ELR (cell line): ENCODE measurements around the gene ADGRL1.
"Not testable (repeated sequence)": the region's sequence is repeated elsewhere in the genome, so short reads cannot be mapped to it uniquely, and the experiment has no call there.

Experiments used
- DNase-seq: peaks from one replicate; pipeline ENCODE4 v3.0.0-alpha.2; 2015; ENCODE audit warnings: low read depth

Gene ADGRL1

DNA sequence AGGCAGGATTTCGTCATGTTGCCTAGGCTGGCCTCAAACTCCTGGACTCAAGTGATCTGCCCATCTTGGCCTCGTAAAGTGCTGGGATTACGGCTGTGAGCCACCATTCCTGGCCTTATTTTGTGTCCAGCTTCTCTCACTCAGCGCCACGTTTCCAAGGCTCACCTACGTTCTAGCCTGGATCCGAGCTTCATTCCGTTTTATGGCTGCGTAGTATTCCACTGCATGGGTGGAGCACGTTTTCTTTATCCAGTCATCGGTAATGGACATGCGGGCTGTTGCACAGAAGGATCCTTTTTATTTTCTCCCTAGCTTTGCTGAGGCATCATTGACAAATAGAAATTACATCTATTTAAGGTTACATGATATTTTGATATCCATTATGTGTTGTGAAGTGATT lies 16.6 kb downstream of the ADGRL1 start:
- no peak for DNase-seq

DNA sequence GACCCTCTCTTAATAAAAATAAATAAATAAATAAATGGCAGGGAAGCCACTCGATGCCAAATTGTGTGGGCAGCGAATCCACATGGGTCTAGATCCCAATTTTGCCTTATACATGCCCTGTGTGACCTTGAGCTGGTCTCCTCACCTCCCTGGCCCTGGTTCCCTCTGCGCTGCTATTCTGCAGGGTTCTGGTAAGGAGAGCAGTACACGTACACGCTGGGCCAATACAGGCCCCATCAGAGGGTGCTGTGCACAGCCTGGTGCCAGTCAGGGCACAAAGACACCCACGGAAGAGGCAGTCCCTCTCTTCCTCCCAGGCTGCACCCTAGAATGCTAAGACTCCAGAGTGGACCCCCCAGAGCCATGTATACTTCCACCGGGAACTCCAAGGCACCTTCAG lies 17.9 kb downstream of the ADGRL1 start:
- not testable (repeated sequence) for DNase-seq

DNA sequence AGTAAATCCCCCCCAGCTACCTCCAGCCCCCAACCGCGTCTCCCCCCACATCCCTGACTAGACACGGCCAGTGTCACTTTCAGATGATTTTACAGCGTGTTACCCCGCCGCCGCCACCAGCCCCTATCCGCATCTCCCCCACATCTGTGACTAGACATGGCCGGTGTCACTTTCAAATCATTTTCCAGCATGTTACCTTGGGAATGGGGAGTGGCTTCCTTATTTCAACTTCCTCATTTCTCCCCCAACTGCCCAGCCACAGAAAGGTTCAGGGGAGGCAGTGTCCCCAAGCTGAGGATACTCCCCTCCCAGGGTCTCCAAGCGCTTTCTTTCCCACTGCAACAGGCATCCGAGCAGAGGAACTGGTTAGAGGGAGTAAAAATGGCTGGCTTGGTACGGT lies 18.4 kb downstream of the ADGRL1 start:
- DNase-seq = no peak

DNA sequence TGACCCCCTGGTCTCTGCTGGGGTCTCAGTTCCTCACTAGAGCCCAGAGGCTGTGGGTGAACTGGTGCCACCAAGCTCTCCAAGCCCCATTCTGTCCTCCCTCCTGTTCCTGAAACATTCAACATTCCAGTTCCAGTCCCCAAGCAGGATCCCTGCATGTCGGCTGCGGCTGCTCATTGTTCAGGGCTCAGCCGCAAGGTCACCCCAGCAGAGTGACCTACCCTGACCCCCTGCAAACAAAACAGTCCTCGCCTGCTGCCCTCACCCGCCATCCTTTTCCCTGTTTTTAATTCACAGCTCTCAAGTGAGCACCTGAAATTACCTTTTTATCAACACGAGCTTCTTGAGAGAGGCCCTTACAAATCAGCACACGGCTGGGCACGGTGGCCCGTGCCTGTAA lies 19.3 kb downstream of the ADGRL1 start:
- DNase-seq = not testable (repeated sequence)

DNA sequence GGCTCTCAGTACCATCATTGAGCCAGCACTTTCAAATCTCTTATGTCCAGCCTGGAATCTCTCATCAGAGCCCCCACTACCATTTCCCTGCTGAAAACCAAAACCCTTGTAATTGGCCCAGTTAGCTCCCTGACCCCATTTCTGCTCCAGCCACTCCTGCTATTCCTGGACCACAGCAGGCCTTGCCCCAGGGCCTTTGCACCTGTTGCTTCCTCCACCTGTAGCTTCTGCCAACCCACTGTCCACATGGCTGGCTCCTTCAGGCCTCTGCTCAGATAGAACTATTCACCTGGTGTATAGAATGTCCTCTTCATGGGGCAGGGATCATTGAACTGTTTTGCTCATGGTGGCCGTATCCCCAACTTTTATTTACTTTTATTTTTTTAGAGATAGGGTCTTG lies 20.3 kb downstream of the ADGRL1 start:
- DNase-seq = not testable (repeated sequence)

DNA sequence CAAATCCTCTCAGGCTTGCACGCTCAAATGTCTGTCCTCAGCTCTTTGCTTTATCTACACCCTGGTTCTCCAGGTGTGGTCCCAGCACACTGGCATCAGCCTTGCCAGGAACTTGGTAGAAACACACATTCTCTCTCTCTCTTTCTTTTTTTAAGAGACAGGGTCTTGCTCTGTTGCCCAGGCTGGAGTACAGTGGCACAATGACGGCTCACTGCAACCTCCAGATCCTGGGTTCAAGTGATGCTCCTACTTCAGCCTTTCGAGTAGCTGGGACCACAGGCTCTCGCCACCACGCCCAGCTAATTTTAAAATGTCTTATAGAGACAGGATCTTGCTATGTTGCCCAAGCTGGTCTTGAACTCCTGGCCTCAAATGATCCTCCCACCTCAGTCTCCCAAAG lies 20.8 kb downstream of the ADGRL1 start:
- DNase-seq = no peak

DNA sequence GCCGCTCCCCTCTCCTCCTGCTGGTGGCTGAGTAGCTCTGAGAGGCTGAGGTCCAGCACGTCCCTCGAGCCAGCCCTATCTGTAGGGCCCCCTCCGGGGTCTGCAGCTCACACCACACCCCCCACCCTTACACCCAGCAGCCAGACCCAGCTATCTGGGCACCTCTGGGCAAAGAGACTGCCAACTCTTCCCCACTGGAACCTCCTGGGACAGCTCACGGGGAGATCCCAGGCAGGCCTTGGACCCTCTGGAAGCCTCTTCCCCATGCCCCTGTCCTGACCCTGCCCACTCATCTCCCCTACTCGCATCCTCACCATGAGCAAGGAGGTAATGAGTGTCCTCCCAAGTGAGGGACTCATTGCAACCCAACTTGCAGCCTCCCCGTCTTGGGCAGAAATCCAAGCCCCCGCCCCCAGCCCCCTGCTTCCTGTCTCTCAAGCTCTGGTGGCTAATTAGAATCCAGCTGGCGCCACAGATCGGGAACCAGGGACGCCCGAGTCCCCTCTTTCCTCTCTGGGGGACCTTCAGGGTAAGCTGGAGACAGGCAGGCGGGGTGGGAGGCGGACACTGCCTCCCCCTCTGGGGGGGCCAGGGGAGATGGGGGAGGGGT lies 22.1 kb downstream of the ADGRL1 start:
- no peak for DNase-seq

DNA sequence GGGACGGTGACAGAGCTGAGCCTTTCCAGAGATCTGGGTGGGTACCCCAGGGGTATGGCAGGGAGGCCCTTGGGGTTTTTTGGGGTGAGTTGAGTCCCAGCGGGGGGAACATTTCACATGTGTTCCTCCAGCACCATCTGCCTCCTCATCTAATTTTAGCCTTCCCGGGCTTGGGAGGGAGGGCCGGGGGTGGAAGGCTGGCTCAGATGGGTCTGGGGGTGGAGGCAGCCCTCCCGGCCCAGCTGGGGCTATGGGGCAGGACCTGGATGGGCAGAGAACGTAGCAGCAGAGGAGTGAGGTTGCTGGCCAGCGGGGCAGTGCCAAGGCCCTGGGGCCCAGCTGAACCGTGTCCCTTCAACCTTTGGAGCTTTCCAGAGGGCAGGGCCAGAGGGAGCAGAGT lies 23.5 kb downstream of the ADGRL1 start:
- DNase-seq = no peak

DNA sequence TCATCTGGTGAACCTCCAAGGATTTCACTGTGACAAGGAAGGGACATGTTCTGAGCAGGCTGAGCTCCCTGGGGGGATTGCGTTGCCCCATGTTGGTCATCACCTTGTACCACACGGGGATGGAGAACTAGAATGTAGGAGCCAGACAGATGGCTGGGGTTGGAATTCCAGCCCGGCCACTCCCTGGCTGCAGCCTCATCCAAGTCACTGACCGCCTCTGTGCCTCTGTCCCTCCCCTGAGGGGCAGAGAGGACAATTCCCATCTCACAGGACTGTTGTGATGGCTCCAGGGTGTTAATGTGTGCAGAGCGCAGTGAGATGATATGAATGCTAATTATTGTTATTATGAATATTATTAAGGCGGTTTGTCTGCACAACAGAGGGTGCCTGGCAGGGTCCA lies 24.1 kb downstream of the ADGRL1 start:
- DNase-seq = no peak

DNA sequence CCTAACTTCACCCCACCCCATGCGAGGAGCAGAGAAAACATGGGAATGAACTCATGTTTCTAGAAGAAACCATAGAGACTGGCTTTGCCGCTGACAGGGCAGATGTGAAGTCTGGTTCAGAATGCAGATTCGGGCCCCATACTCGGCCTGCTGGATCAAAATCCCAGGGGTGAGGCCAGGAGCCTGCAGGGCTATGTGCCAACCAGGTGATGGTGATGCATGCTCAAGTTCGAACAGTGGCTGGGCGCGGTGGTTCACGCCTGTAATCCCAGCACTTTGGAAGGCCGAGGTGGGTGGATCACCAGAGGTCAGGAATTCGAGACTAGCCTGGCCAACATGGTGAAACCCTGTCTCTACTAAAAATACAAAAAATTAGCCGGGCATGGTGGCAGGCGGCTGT lies 24.8 kb downstream of the ADGRL1 start:
- not testable (repeated sequence) for DNase-seq

DNA sequence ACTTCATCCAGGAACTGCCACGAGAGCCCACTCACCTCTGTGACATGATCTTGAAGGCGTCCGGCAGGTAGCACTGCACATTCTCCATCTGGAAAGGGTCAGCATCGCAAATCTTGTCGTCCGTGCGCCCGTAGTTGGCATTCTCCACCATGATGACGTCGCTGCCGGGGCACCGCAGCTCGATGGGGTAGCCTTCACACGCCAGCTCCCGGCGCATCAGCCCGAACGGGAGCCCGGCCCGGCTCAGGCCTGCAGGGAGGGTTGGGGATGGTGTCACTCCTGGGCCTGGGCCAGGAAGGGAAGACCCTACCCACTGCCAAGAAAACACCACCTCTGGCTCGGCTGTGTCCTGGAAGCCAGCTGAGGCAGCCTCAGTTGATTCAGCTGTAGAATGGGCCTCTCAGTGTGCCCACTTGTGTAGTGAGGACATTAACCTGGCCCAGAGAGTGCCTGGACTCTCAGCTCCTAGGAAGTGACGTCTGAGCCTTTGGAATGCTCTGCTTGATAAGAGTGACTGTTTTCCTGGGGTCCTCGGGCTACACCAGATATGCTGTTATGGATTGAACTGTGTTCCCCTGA lies 28.4 kb downstream of the ADGRL1 start:
- DNase-seq = no peak

DNA sequence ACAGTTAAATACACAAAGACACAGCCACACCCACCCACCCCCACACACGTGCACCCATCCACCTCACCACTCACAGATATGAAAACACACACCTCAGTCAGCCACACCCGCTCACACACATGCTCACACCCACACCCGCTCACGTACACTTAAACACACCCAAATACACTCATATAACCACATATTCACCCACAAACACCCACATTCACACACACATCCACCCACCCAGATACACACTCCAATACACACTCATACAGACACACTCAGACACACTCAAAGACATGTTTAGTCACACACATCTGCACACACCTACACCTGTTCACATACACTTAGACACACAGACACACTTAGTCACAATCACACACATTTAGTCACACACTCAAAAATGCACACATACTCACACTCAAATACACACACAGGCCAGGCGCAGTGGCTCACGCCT lies 30.6 kb downstream of the ADGRL1 start:
- DNase-seq = no peak

DNA sequence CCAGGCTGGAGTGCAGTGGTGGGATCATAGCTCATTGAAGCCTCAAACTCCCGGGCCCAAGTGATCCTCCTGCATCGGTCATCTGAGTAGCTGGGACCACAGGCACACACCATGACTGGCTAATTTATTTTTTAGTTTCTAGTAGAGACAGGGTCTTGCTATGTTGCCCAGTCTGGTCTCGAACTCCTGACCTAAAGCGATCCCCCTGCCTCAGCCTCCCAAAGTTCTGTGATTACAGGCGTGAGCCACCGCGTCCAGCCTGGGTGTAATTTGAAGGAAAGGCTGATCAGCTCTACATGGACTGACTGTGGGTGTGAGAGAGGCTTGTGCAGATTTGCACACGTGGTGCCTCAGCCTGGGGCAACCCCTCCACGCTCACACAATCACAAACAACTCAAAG lies 31.1 kb downstream of the ADGRL1 start:
- DNase-seq = no peak

DNA sequence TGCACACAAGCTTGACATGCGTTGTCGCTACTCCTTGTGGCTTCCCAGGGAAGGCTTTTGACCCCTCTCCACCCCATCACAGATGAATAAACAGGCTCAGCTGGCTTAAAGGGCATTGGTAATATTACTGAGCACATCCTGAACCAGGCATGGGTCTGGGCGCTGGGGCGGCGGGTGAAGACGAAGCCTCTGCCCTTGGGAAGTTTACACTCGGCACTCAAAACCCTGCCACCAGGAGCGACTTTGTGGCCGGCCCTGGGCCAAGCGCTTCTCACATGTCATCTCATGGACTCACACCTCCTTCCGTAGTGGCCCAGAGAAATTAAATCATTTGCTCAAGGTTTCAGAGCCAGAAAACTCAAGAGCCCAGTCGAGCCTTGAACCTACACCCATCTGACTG lies 37.0 kb downstream of the ADGRL1 start:
- no peak for DNase-seq

DNA sequence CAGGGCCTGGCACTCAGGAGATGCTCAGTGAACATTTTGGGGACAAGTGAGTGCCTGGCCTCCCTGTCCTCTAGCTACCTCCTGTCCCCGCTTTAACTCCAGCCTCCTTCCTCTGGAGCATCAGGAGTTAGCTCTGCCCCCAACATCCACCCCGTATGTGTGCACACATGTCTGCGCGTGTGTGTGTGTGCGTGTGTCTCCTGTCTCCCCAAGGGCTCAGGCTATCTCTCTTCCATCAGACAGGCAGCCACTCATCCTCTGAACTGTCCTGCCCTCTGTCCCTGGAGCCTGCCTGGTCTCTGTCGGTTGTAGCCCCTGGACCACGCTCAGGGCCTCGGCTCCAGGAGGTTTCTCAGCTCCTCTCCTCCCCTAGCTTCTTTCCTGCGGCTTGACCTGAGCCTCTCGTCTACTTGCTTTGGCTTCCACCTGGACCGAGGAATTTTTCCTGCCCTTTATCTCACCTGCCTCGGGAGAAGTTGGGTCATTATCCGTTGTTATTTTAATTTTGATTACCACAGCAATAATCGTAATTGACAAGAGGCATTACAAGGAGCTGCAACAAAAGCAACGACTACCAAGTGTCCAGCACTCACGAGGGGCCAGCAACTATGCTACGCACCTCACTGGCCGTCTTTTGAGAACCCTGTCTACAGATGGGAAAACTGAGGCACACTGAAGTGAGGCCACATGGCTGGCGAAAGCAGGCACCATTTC lies 37.6 kb downstream of the ADGRL1 start:
- DNase-seq = no peak

DNA sequence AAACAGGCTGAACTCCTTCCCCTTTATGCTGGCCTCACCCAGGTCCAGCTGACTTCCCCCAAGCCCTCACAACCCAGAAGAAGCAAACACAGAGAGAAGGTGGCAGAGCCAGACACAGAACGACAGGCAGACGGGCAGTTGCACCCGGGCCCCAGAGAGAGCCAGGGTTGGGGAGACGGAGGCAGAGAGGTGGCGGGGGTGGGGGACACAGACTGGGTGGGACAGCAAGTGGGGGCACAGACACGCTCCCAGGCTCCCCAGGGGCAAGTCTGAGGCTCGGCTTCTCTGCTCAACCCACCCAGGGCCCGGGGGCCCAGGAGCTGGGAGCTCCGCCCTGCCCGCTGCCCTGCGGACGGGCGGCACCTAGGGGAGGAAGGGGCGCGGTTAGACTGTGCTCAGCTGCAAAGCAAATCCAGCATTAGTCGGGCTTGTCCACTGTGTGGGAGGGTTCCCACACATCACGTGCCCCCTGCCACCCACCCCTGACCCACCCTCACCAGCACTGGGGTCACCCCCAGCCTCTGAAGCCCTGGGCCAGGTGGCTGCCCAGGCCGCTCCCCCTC lies 38.3 kb downstream of the ADGRL1 start:
- DNase-seq = no peak

DNA sequence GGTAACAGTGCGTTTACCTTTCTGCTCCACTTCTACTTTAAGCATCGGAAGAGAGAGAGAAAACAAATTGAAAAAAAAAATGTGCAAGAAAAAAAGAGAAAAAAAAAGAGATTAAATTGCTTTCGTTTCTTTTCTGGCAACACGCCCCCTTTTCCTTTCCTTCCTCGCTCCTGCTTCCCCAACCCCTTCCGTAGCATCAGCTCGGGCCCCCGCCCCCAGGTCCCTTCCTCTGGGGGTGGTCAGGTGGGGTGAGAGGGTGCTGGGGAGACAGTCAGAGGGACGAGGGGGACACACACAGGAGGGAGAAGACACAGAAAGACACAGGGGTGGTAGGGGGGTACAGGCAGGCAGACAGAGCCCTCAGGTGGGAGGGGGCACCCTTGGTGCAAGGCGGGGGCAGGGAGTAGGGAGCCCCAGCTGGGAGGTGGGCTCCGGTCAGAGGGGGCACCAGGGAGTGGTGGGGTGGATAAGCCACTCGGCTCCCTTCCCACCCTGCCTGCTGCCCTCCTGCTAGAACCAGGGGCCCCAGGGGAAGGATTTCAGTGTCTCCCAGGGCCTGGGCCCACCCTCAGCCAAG lies 38.9 kb downstream of the ADGRL1 start:
- DNase-seq = no peak

DNA sequence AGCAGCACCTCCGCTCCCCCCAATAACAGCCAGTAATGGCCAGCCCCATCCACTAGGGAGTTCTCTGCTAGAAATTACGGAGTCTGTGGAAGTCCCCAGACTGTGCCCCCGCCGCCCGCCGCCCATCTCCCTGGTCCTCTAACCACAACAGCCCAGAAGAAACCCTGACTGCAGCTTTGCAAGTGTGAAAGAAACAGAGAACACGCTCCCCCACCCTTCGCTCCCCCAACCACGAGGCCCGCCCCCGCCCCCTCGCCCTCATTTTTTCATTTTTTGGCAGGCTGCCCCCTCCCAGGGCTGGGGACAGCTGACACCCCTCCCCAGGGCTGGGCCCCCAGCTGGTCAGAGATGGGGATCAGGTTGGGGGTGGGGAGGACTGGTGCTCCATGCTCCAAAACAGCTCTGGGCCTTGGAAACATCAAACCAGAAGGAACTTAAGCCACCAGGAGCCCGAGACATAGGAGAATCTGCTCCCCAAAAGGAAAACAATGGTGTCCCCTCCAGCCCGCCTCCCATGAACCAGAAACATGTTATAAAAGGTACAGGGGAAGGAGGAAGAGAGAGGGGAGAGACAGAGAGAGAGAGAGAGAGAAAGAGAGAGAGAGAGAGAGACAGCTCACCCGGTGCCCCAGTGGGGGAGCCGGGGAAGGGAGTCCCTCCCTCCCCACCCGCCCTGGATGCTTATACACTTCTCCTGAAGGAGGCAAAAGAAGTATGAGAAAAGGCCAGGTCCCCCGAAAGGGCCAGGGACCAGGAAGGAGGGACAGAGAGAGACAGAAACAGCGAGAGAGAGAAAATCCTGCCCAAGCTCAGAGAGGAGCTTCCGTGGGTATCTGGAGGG lies 39.8 kb downstream of the ADGRL1 start:
- DNase-seq = no peak

DNA sequence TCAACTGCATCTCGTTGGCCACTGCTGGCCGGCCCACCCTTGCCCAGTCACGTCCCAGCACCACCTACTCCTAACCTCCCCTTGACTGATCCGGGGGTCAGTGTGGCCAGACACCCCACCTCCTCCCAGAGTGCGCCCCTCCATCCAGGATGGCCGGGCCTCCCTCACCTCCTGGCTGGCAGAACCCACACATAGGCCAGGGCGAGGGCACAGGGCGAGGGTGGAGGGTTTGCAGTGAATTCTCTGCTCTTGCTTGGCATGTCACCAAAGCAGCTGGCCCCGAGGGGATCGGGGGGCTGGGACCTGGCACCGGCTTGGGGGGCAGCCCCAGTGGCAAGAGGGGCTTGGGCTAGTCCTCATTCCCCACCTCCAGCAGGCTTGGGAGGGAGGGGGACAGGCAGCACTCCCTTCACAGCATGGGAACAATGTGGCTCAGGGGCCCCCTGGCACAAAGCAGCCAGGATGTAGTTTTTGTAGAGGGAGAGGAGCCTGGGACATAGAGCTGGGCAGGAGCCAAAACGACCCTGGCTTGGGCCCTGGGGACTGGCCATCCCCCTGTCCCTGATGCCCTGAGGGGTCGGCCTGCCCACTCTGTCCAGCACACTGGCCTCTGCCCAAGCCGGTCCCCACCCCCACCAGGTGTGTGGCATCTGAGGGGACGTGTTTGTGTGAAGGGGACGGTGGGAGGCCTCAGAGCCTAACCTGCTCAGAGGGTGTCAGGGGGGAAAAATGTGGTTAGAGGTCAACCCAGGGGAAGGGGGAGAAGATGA lies 41.1 kb downstream of the ADGRL1 start:
- no peak for DNase-seq

DNA sequence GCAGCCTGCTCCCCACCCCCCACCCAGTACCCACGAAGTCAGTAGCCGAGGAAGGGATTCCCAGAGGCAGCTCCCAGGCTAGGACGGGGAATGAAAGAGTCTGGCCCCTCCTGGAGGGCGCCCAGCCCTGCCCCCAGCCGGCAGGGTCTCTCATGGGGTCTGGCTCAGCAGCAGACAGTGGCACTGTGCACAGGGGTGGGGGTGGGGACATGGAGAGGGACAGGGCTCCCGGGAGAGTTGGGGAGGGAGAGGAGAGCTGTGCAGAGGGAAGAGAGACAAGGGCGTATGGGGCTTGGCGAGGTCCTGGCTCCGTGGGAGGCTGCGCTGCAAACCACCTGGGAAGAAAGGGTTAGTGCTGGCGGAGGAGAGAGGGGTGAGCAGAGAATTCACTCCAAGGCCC lies 41.9 kb downstream of the ADGRL1 start:
- DNase-seq = no peak

DNA sequence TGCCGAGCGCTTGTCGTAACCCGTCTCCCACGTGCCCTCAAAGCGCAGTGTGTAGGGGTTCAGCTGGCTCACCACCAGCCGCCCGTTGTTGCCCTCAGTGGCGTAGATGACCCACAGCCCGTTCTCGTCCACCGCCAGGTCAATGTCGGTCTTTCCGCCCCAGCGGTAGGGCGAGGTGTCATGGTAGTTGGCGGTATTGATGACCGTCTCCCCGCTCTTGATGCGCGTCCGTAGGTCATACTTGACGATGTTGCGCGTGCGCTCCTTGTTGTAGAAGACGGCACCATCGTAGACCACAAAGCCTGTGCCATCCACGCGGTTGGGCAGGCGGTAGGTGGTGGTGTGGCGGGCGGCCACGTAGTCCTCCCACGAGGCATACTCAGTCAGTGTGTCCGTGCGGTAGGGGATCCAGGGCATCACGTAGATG lies 43.1 kb downstream of the ADGRL1 start:
- no peak for DNase-seq
